ENCODE measurements around the gene GIGYF2. TPM values are rescaled to one million over a fixed set of nuclear protein-coding genes. Genes with fewer than 3 reads are reported as not detected.

The GIGYF2 gene
- total and polyA plus RNA-seq, 4 donors = 10.6 to 50.5 (median 26.7) TPM

DNA sequence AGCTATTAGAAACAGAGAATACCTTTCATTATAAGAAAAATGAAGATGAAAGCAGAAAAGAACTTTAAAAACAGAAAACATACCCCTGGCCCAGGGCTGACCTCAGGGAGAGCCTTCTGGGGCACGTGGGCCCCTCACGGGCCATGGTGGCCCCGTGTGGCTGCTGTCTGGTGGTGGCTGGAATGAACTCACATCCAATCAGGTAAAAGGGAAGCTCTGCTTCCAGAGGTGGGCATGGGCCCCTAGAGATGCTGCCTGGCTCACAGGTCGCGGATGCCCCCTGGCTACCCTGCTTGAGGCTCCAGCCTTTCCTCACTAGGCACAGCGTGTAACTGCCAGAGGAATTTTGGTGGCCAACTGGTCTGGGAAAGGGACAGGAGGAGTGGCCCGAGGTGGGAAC, 189.5 kb downstream of the GIGYF2 start (continued):
- TF ChIP-seq RXRA (IDR thresholded peaks at IDR 0.05) (no peak), JUND (IDR thresholded peaks at IDR 0.05) (no peak), EGR1 (IDR thresholded peaks at IDR 0.05; ENCODE audit: low read depth in 2 of 2) (no peak), RAD21 (IDR thresholded peaks at IDR 0.05) (no peak), SP1 (IDR thresholded peaks at IDR 0.05) (no peak), HNF4G (IDR thresholded peaks at IDR 0.05) (no peak)
- TF ChIP-seq, protein P1, sequence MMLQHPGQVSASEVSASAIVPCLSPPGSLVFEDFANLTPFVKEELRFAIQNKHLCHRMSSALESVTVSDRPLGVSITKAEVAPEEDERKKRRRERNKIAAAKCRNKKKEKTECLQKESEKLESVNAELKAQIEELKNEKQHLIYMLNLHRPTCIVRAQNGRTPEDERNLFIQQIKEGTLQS (IDR thresholded peaks at IDR 0.05) = no peak

DNA sequence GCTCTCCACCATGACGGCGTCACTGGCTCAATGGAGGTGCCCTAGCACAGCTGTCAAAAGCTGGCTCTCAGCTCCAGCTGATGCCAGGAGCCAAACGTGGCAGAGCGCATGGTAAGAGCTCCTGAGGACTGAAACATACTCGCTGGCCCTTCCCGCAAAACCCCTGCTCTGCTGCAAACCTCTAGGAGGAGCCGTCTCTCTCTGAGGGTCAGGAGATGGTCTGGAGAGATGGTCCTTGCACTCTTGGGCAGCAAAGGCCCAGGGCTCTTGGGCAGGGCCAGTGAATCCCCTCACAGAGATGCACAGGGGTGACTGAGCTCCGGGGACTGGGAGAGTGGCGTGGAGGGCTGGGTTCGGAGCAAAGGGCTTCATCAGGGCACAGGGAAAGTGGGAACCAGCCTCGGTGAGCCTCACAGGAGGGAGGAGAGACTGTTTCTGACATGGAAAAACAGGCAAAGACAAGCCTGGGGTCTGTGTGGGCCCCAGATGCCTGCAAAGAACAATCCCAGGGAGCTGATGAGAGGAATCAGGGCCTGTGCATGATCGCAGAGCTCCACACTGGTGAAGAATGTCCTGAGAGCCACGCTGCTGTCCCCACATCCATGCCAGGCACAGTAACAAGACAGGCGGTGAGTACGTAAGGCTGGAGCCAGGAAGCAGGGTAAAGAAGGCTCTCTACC, 190.2 kb downstream of the GIGYF2 start:
- Histone ChIP-seq H3K4me1 (ENCODE audit: control insufficient read depth in 4 of 4, insufficient read depth in 4 of 4, low read length in 3 of 4) (no peaks in the 10 kb centered on the region), H3K36me3 (ENCODE audit: control insufficient read depth in 4 of 4, insufficient read depth in 3 of 4, low read depth in 1 of 4, low read length in 3 of 4) (peaks cover 4 to 48% (median 16%) of the 10 kb centered on the region in 4 donors), H3K9ac (ENCODE audit: low read depth in 1 of 2, low read length in 2 of 2) (no peak overlapping the region), H3K27me3 (ENCODE audit: control insufficient read depth in 4 of 4, insufficient read depth in 4 of 4, low read length in 3 of 4) (no peaks in the 10 kb centered on the region), H3K9me3 (ENCODE audit: control insufficient read depth in 4 of 4, low read length in 3 of 4) (no peaks in the 10 kb centered on the region), H3K27ac (ENCODE audit: low read depth in 1 of 2, low read length in 2 of 2) (no peak overlapping the region), H3K4me3 (ENCODE audit: low read depth in 1 of 3, low read length in 3 of 3) (no peak overlapping the region)
- peak; percentile 29 for DNase-seq (ENCODE audit: low spot score)
- no peak for TF ChIP-seq HNF4G (IDR thresholded peaks at IDR 0.05)
- no peak for TF ChIP-seq HNF4A (conservative IDR thresholded peaks at IDR 0.05)
- no peak for TF ChIP-seq REST (IDR thresholded peaks at IDR 0.05)
- no peak for TF ChIP-seq GABPA (IDR thresholded peaks at IDR 0.05 in 1 of 2, conservative IDR thresholded peaks at IDR 0.05 in 1 of 2)
- TF ChIP-seq JUND (IDR thresholded peaks at IDR 0.05) = no peak
- TF ChIP-seq RAD21 (IDR thresholded peaks at IDR 0.05) = no peak
- no peak for TF ChIP-seq TAF1 (conservative IDR thresholded peaks at IDR 0.05)
- TF ChIP-seq, protein P2, sequence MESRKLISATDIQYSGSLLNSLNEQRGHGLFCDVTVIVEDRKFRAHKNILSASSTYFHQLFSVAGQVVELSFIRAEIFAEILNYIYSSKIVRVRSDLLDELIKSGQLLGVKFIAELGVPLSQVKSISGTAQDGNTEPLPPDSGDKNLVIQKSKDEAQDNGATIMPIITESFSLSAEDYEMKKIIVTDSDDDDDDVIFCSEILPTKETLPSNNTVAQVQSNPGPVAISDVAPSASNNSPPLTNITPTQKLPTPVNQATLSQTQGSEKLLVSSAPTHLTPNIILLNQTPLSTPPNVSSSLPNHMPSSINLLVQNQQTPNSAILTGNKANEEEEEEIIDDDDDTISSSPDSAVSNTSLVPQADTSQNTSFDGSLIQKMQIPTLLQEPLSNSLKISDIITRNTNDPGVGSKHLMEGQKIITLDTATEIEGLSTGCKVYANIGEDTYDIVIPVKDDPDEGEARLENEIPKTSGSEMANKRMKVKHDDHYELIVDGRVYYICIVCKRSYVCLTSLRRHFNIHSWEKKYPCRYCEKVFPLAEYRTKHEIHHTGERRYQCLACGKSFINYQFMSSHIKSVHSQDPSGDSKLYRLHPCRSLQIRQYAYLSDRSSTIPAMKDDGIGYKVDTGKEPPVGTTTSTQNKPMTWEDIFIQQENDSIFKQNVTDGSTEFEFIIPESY (IDR thresholded peaks at IDR 0.05) = no peak
- TF ChIP-seq RXRA (IDR thresholded peaks at IDR 0.05) = no peak
- TF ChIP-seq, protein P1 (IDR thresholded peaks at IDR 0.05) = no peak
- 86% methylated on average over 15 of the region's 15 CpGs for WGBS
